Gastrocnemius medialis (tissue), 4 donors: ENCODE data around the gene TTC29. TPM values are rescaled to one million over a fixed set of nuclear protein-coding genes. Genes with fewer than 3 reads are reported as not detected.

Source experiments
- ATAC-seq, 2 donors: fragments of 150-250 bp; one replicate each; pipeline ENCODE4 v1.9.1; 2016
- DNase-seq, 2 donors: peaks; one replicate each; pipeline ENCODE4 v3.0.0-alpha.2; 2019
- H3K27ac ChIP-seq, 4 donors: fragments of 200-600 bp; sonication (generic); 1 replicate in 1 of 4; 2 replicates in 3 of 4; pipeline ENCODE4 v1.5.1; 2016 to 2018; ENCODE audit warnings: mild to moderate bottlenecking in 2 of 4, moderate library complexity in 1 of 4
- H3K27me3 ChIP-seq, 3 donors: fragments of 200-600 bp; sonication (generic) in 2 of 3; 1 replicate in 1 of 3; 2 replicates in 2 of 3; pipeline versions ENCODE4 v1.5.1 to v1.6.0; 2016 to 2019; ENCODE audit warnings: mild to moderate bottlenecking in 1 of 3, moderate library complexity in 1 of 3
- H3K36me3 ChIP-seq, 2 donors: fragments of 200-600 bp; sonication (generic) in 1 of 2; one replicate each; pipeline ENCODE4 v1.5.1; 2017 to 2018
- H3K4me1 ChIP-seq, 2 donors: fragments of 200-600 bp; sonication (generic) in 1 of 2; one replicate each; pipeline ENCODE4 v1.5.1; 2016 to 2017; ENCODE audit warnings: mild to moderate bottlenecking in 2 of 2
- H3K4me3 ChIP-seq, 4 donors: fragments of 200-600 bp; sonication (generic) in 3 of 4; 1 replicate in 1 of 4; 2 replicates in 3 of 4; pipeline ENCODE4 v1.5.1; 2016 to 2019; ENCODE audit warnings: mild to moderate bottlenecking in 2 of 4
- H3K9me3 ChIP-seq, 3 donors: fragments of 200-600 bp; sonication (generic) in 2 of 3; 1 replicate in 1 of 3; 2 replicates in 2 of 3; pipeline ENCODE4 v1.5.1; 2016 to 2019
- CTCF ChIP-seq, 5 experiments: fragments of 450-650 bp in 3 of 5; fragments of 200-600 bp in 2 of 5; sonication (generic) in 2 of 5; IDR thresholded peaks in 4 of 5; conservative IDR thresholded peaks in 1 of 5; 1 replicate in 4 of 5; 2 replicates in 1 of 5; pipeline ENCODE4 v1.5.1; 2016 to 2019; ENCODE audit warnings: antibody characterized with exemption in 5 of 5, mild to moderate bottlenecking in 3 of 5, moderate library complexity in 3 of 5
- POLR2A ChIP-seq, 2 donors: fragments of 450-650 bp; IDR thresholded peaks; one replicate each; pipeline ENCODE4 v1.6.1; 2017; ENCODE audit warnings: antibody characterized with exemption in 2 of 2, mild to moderate bottlenecking in 2 of 2, moderate library complexity in 2 of 2
- in situ Hi-C, 4 donors: fragments of 200-750 bp; cut with MboI; loops; one replicate each; pipeline versions ENCODE4 v1.15.0 to v1.8.0; 2017; ENCODE audit warnings: low sequenced_read_pairs in 4 of 4
- intact Hi-C: fragments of 100-400 bp; cut with DNase I; formaldehyde crosslinking; loops from one replicate; pipeline ENCODE4 v1.15.1; 2023; ENCODE audit warnings: low total_unique reads
- total RNA-seq, 4 donors: library from RNA; depleted of rRNA; stranded (reverse); fragments of >200 nt; gene quantifications; one replicate each; pipeline versions ENCODE4 v1.1.0 to v1.2.3, GENCODE V29; 2016

TTC29 gene, protein sequence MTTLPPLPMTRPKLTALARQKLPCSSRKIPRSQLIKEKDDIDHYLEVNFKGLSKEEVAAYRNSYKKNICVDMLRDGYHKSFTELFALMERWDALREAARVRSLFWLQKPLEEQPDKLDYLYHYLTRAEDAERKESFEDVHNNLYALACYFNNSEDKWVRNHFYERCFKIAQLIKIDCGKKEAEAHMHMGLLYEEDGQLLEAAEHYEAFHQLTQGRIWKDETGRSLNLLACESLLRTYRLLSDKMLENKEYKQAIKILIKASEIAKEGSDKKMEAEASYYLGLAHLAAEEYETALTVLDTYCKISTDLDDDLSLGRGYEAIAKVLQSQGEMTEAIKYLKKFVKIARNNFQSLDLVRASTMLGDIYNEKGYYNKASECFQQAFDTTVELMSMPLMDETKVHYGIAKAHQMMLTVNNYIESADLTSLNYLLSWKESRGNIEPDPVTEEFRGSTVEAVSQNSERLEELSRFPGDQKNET
- not detected for total RNA-seq

DNA sequence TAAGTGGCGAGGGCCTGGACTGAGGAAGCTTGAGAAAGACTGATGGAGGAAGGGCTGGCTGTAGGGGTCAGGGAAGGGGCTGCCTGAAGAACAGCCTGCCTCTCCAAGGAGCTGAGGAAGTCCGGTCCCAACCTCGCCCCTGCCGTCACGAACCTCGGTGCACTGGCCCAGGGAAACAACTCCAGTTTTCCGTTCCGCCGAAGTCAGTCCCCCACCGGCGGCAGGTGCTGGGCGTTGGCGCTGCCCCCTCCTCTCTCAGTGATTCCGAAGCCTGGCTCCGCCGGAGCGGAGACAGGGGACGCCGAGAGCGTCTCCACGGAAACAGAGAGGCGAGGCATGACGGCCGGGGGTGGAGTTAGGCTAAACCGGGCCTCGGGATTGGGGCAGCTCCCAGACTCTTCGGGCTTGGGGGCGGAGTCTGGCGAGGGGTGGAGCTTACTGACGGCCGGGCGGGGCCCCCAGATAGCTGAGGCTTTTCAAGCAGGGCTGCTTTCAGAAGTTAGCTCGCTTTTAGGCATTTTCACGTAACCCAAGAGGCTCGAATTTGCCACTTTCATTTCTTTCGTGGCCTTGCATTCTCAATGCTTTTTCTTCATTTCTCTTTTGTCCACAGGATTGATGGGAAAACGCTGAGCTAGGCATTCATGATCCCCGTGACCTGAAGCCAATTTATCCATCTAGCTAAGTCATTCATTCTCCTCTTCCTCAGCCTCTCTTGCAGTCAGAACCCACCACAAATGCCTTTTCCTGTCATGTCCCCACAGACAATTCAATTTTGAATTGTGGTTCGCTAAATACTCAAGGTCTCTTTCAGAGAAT, at the start of gene TTC29:
TTC29 (minus strand) TSS at position 309 of the 819 bp plus-strand sequence. CDS start 5,969 bp downstream, outside the sequence.
- intact Hi-C loops: loop anchor here (10.0 kb wide), 1 partner anchor 159 kb away; no protein-coding TSS in a partner anchor
- no peaks in the 10 kb centered on the region for H3K9me3 ChIP-seq

DNA sequence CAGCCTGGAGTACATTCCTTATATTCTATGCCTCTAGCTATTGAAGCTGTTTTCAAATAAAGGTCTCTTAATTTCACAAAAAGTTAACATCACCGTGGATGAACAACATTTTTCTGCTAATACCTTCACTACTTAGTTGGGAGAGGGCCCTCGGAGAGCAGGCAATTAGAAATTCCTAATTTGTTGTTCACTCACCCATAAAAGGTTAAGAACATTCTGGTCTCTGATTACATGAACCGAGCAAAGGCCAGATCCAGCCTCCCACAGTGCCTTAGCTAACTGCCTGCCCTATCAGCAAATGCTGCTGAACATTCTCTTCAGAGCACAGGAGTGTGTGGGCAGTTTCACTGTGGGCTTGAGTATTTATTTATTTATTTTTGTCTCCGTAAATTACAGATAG, 36.0 kb upstream of the TTC29 start:
- in situ Hi-C loops (no loop called here), intact Hi-C loops (no loop called here)
- Histone ChIP-seq H3K36me3 (no peaks in the 10 kb centered on the region), H3K9me3 (no peaks in the 10 kb centered on the region), H3K4me1 (no peaks in the 10 kb centered on the region), H3K27ac (no peak overlapping the region), H3K4me3 (no peak overlapping the region), H3K27me3 (no peaks in the 10 kb centered on the region)
- no peak for ATAC-seq
- no peak for DNase-seq
- TF ChIP-seq CTCF (IDR thresholded peaks at IDR 0.05 in 4 of 5, conservative IDR thresholded peaks at IDR 0.05 in 1 of 5): no peak
- no peak for TF ChIP-seq POLR2A (IDR thresholded peaks at IDR 0.05)

More for the DNA sequence above, at the start of gene TTC29:
- no peaks in the 10 kb centered on the region for H3K27me3 ChIP-seq
- peaks cover 7 to 8% of the 10 kb centered on the region in 2 donors for H3K4me1 ChIP-seq
- peak within 1 kb of the TSS; percentile 57 to 70 (median 66) for H3K4me3 ChIP-seq
- ATAC-seq (peak; percentile 98), DNase-seq (peak; percentile 75 to 77)
- no peaks in the 10 kb centered on the region for H3K36me3 ChIP-seq
- H3K27ac ChIP-seq: no peak within 1 kb of the TSS
- no peak for TF ChIP-seq CTCF (IDR thresholded peaks at IDR 0.05 in 4 of 5, conservative IDR thresholded peaks at IDR 0.05 in 1 of 5)
- no peak for TF ChIP-seq POLR2A (IDR thresholded peaks at IDR 0.05)
- in situ Hi-C loops: no loop called here

DNA sequence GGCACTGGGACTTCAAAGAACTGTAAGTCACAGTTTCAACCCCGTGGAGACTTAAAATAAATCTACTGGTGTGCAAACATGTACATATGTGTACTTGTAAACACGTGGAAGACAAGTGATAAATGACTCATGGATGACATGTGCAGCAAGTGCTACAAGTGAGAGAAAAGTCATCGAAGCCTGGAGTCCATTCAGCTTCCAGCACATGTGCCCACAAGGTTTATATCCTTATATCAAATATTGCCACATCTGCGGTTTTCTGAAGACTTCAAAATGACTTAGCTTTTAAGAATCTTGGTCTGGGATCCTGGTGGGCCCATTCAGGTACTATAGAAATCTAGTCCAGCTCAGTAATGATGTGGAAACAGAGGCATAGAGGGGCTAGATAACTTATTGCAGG, 33.0 kb upstream of the TTC29 start:
- H3K4me1 ChIP-seq: no peaks in the 10 kb centered on the region
- in situ Hi-C loops: no loop called here
- no peak for TF ChIP-seq POLR2A (IDR thresholded peaks at IDR 0.05)
- TF ChIP-seq CTCF (IDR thresholded peaks at IDR 0.05 in 4 of 5, conservative IDR thresholded peaks at IDR 0.05 in 1 of 5): no peak
- H3K9me3 ChIP-seq: no peaks in the 10 kb centered on the region
- no peaks in the 10 kb centered on the region for H3K27me3 ChIP-seq
- DNase-seq (no peak), ATAC-seq (no peak)
- H3K27ac ChIP-seq: no peak overlapping the region
- intact Hi-C loops: no loop called here
- no peaks in the 10 kb centered on the region for H3K36me3 ChIP-seq
- H3K4me3 ChIP-seq: no peak overlapping the region

DNA sequence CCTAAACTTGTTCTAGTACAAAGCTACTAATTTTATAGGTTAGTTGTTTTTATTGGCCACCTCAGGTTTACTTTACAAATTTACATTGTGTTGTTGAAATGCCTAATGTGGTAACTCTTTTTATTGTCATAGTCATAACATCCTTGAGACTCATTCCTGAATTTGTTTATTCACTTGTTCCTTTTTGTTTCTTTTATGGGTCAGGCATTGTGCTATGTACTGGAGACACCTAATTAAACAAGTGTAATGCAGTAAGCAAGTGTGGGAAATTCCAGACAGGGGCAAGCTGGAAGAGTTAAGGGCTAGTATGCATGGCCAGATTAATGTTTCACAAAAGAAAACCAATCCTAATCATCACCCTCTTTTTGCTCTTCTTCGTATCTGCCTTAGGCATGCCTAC, 30.5 kb upstream of the TTC29 start:
- ATAC-seq (no peak), DNase-seq (no peak)
- no peak overlapping the region for H3K27ac ChIP-seq
- no peak for TF ChIP-seq CTCF (IDR thresholded peaks at IDR 0.05 in 4 of 5, conservative IDR thresholded peaks at IDR 0.05 in 1 of 5)
- TF ChIP-seq POLR2A (IDR thresholded peaks at IDR 0.05): no peak
- intact Hi-C loops (no loop called here), in situ Hi-C loops (no loop called here)
- no peaks in the 10 kb centered on the region for H3K9me3 ChIP-seq
- no peaks in the 10 kb centered on the region for H3K27me3 ChIP-seq
- no peaks in the 10 kb centered on the region for H3K36me3 ChIP-seq
- H3K4me3 ChIP-seq: no peak overlapping the region
- no peaks in the 10 kb centered on the region for H3K4me1 ChIP-seq
